Lower lobe of right lung (tissue), 2 donors: Measurements from ENCODE around the gene CALY. TPM values are rescaled to one million over a fixed set of nuclear protein-coding genes. Genes with fewer than 3 reads are reported as not detected.

ENCODE experiments used
- ATAC-seq, 2 donors: fragments of 200-7000 bp; cut with Tn5 transposase; one replicate each; pipeline ENCODE4 v1.9.1; 2020 to 2022; ENCODE audit warnings: mild to moderate bottlenecking in 2 of 2, moderate library complexity in 2 of 2
- DNase-seq: peaks from one replicate; pipeline ENCODE4 v3.0.0-alpha.2; 2020
- H3K27ac ChIP-seq: fragments of 200-600 bp; one replicate; pipeline ENCODE4 v1.8.0; 2022
- H3K27me3 ChIP-seq: fragments of 200-600 bp; one replicate; pipeline ENCODE4 v1.8.0; 2022; ENCODE audit warnings: low read depth
- H3K36me3 ChIP-seq: fragments of 200-600 bp; one replicate; pipeline ENCODE4 v1.8.0; 2022; ENCODE audit warnings: mild to moderate bottlenecking
- H3K4me1 ChIP-seq: fragments of 200-600 bp; one replicate; pipeline ENCODE4 v1.8.0; 2022
- H3K4me3 ChIP-seq: fragments of 200-600 bp; one replicate; pipeline ENCODE4 v1.8.0; 2022; ENCODE audit warnings: mild to moderate bottlenecking
- H3K9me3 ChIP-seq: fragments of 200-600 bp; one replicate; pipeline ENCODE4 v1.8.0; 2022
- CTCF ChIP-seq: fragments of 200-600 bp; IDR thresholded peaks from one replicate; pipeline ENCODE4 v1.8.0; 2022; ENCODE audit warnings: antibody characterized with exemption, mild to moderate bottlenecking
- intact Hi-C: fragments of 100-400 bp; cut with DNase I; formaldehyde crosslinking; loops from one replicate; pipeline ENCODE4 v1.11.0; 2022
- total RNA-seq: library from RNA; stranded (reverse); fragmentation: NEBNext Ultra II Directional; extraction: Animal tissue kit (Norgen Biotek cat#: 25700); gene quantifications from one replicate; pipeline ENCODE4 v1.2.1, GENCODE V29; 2021
- donor health status: DM: no; HTN: yes; CAD: no; lungs with severe emphysema.

CALY gene
- total RNA-seq, 1 donor from 2014 or later = not detected

- peak overlapping the region; percentile 95 for H3K4me3 ChIP-seq
- no peaks in the 10 kb centered on the region for H3K27me3 ChIP-seq
- no peaks in the 10 kb centered on the region for H3K9me3 ChIP-seq
- ATAC-seq (no peak), DNase-seq (peak; percentile 55)
- H3K27ac ChIP-seq = peak overlapping the region; percentile 76
- H3K4me1 ChIP-seq = peaks cover 20% of the 10 kb centered on the region
- intact Hi-C loops = no loop called here
- no peak for TF ChIP-seq CTCF
- peaks cover 9% of the 10 kb centered on the region for H3K36me3 ChIP-seq
These were observed 43.3 kb upstream of the CALY start for GRCh38 chr10:133379801-133380666.

GRCh38 chr10:133379152-133379800 lies 42.6 kb upstream of the CALY start, which contains the start of gene PAOX:
Gene PAOX (plus strand): TSS chr10:133379262. CDS start chr10:133379317, 55 bp downstream.
- DNase-seq = peak; percentile 81
- H3K27ac ChIP-seq = peak within 1 kb of the TSS; percentile 85
- H3K36me3 ChIP-seq = peaks cover 7% of the 10 kb centered on the region
- intact Hi-C loops = no loop called here
- no peak for TF ChIP-seq CTCF
- H3K9me3 ChIP-seq = no peaks in the 10 kb centered on the region
- peaks cover 22% of the 10 kb centered on the region for H3K4me1 ChIP-seq
- H3K27me3 ChIP-seq = no peaks in the 10 kb centered on the region
- peak within 1 kb of the TSS; percentile 95 for H3K4me3 ChIP-seq
- ATAC-seq = peak; percentile 75 to 76

- ATAC-seq (peak; percentile 88 to 89), DNase-seq (peak; percentile 90)
- Histone ChIP-seq H3K9me3 (no peaks in the 10 kb centered on the region), H3K36me3 (no peaks in the 10 kb centered on the region), H3K27ac (peak overlapping the region; percentile 85), H3K4me3 (peak overlapping the region; percentile 95), H3K4me1 (peaks cover 28% of the 10 kb centered on the region), H3K27me3 (no peaks in the 10 kb centered on the region)
- intact Hi-C loops = no loop called here
- no peak for TF ChIP-seq CTCF
These were observed 41.8 kb upstream of the CALY start for GRCh38 chr10:133378251-133379096.

- Histone ChIP-seq H3K9me3 (no peaks in the 10 kb centered on the region), H3K4me3 (peak overlapping the region; percentile 95), H3K27ac (peak overlapping the region; percentile 85), H3K27me3 (no peaks in the 10 kb centered on the region), H3K4me1 (peaks cover 28% of the 10 kb centered on the region), H3K36me3 (no peaks in the 10 kb centered on the region)
- intact Hi-C loops = no loop called here
- ATAC-seq (no peak), DNase-seq (no peak)
- no peak for TF ChIP-seq CTCF
These were observed 41.1 kb upstream of the CALY start for GRCh38 chr10:133377818-133378250.
